GM21381 (cell line): Measurements from ENCODE around the gene SYNPR.
"Not testable (repeated sequence)": the region's sequence is repeated elsewhere in the genome, so short reads cannot be mapped to it uniquely, and the experiment has no call there.

Experiments
- ATAC-seq: cut with Tn5 transposase; IDR thresholded peaks from one replicate; pipeline ENCODE4 v1.9.1; 2021; ENCODE audit warnings: mild to moderate bottlenecking, moderate library complexity; ENCODE audit not compliant: unreplicated experiment

SYNPR gene

DNA sequence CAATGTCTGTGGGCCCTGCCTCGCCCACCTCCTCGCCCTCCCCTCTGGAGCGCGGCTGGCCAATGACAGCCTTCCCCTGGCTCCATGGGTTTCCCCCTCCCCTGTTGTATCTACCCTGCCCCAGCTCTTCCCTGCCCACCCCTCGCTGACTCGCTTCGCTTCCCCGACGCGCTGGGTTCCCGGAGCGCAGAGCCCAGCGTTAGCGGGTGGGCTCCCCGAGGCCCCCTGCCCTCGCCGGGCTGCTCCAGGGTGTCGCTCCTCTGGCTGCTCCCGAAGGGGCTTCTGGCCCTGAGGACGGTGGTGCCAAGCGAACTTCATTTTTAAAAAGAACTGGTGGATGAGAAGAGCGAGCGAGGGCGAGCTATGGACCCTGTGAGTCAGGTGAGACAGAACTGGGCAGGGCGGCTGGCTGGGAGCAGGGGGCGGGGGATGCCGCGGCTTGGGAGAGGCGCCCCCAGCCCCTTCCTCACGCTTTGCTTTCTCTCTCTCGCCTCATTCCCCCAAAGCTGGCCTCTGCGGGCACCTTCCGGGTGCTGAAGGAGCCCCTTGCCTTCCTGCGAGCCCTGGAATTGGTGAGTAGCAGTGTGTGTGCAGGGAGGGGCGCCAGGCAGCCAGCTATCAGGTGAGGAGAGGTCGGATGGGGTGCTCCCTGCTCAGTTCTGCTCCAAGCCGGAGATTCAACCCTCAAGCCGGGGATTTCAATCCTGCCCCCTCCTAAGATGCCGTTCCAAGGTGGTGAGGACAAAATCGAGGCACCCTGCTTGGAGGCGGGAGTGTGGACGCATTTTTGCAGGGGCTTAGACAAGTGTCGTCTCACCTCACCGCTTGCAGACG, at the start of gene SYNPR:
Gene SYNPR, plus strand, starts transcription at position 138 of the 834 bp plus-strand sequence.
- no peak for ATAC-seq

DNA sequence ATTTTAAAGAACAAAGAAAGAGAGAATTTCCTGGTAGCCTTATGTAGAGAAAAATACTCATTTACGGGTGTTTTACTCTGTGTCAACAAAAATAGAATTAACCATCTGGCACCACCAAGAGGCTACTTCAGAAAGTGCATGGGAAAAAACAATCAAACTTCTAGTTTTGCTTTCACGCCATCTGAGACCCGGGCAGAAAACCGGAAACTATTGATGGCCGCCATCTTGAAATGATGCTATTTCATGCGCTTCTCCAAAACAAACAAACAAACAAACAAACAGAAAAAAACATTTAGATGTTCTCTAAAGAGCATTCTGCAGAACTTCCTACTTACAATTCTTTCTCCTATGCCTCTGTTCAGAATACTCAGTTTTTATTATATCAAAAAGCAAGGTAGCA, 49.4 kb upstream of the SYNPR start:
- ATAC-seq, result peak; percentile 69

DNA sequence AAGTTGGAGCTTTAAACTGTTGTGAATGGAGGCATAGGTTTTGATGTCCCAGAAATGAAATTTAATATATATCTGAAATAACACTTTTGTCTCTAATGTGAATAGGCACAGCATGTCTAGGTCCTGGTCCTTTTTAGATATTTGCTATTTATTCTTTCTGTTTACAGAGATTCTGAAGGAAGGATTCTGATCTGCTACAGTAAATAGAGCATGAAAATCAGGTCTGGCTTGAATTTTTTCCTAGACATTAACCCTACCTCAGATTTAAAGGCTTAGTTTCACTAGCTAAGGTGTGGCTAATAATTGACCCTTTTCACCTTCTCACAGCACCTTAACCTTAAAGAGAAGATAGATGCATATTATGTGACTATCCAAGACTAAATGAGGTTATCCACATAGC, 48.0 kb upstream of the SYNPR start:
- no peak for ATAC-seq

DNA sequence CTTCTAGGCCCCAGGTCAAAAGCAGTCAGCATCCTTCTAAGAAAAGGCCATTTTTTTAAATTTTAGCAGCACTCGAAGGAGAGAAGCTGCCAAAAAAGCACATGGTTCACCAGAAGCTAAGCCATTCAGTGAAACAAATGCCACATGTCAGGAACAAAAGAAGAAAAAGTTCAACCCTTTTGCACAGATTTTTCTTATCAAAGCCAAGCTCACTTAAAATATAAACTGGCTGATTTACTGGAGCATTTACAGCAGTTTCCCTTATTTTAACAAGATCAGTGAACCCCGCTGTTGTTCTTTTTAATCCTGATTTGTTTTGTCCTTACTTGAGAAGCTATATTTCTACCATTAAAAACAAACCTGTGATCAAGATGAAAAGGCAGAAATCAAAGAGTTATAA, 46.5 kb upstream of the SYNPR start:
- ATAC-seq, result no peak

DNA sequence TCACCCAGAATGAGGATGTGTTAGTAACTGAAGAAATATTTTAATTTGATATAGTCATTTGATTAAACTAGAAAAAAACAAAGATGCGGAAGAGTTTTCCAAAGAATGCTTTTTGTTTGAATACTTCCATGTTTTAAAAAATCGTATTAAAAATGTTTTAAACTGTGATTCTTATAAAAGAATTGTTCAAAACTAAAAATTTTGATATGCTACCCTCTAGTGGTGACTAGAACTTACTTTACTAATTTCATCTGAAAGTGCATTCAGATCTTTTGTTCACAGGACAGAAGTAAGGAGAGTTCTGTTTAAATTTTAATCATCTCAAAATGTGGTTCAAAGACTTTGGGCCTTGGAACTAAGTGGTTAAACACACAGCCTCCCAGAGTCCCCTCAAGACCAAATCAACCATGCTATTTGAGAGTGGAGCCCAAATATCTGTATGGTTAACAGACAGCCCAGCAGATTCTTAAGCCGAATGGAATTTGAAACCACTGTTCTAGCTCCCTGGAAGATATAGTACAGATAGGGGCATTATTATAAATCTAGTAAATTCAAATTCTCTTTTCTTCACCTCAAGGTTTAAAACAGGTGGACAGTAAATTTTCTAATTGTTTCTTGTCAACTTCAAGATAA, 45.2 kb upstream of the SYNPR start:
- no peak for ATAC-seq

DNA sequence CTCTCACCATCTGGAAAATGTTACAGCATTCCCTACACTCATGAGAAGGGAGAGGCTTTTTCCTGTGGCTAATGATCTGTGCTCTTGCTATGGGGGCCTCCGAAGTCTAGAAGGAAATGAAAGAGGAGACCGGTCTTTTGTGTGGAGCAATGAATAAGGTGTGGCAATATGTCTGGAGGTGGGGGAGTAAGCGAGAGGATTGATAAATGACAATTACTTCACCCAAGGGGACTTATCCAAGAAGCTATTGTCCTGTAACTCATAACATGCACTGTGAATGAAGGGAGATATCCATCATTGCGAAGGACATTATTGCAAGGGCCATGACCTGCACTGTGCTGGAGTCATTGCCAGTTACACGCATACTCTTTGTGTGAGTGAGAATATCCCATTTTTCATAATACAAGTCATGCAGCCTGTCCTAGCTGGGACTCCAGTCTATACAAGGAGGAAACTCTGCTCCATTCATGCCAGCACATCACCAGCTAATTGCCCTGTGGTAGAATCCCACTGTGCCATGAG, 37.7 kb upstream of the SYNPR start:
- no peak for ATAC-seq

DNA sequence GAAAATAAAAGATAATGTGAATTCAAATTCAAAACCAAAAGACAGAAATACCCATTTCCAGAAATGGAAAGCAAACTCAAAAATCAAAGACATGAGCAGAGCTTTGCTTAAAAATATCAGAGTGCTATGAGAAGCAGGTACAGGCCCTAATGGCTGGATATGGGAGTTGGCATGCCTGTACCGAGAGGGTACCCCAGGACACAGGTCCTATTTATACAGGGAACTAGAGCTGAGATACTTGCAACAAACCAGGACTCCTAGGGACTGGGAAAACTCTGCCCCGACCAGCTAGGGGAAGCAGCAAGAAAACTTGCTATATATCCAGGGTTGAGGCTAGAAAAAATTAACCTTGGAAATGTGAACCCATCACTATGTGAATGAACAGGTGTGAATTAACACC, 36.0 kb upstream of the SYNPR start:
- no peak for ATAC-seq

DNA sequence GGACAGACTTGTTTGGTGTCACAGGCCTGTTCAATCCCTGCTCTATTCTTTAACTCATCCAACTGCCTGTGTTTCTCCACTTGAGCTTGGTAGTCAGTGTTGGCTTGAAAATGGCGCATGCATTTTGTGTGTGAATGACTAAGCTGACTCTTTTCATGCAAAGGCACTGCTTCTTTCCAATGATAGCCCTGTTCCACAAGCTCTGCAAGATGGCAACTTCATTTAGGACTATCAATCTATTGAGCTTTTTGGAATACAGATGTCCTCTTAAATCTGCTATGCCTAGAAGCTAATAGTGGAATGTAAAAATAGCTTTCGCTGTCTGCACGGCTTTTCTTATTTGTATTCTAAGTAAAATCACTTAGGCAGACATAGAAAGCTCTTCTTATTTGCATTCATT, 33.6 kb upstream of the SYNPR start:
- ATAC-seq, result no peak

DNA sequence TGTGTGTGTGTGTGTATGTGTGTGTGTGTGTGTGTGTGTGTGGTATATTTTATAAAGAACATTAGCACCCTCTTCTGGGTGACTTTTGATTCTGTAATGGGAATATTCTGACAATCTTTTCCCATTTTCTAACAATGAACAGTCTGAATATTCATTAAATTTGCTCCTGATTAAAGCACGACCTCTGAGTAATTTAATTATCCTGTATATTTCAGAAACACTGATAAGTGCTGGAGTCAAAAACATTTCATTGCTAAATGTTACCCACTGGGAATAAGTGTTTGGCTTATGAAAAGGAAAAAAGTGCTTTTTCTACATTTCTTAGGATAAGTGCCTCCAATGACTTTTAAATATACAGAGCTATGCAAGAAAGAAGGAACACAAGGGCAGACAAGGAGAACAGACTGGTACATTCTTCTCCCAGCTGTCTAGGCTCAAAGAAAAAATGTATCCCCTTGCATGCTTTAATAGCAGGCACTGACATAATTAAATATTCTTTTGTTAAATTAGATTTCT, 32.3 kb upstream of the SYNPR start:
- no peak for ATAC-seq

DNA sequence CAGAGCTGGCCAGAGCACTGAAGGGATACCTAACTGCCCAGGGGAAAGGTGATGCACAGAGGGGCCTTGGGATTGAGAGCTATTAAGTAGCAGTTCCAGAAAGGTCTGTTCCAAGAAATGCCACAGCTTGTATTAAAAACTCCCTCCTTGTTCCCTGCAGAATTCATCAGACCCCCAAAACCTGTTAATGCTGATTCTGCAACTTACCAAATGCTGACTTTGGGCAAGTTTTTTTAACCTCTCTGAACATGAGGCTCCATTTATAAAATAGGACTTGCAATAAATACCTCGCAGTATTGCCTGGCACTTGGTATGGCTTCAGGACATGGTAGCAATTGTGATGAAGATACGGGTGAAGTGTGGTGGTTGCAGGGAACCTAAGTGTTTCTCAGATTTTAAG, 30.1 kb upstream of the SYNPR start:
- no peak for ATAC-seq

DNA sequence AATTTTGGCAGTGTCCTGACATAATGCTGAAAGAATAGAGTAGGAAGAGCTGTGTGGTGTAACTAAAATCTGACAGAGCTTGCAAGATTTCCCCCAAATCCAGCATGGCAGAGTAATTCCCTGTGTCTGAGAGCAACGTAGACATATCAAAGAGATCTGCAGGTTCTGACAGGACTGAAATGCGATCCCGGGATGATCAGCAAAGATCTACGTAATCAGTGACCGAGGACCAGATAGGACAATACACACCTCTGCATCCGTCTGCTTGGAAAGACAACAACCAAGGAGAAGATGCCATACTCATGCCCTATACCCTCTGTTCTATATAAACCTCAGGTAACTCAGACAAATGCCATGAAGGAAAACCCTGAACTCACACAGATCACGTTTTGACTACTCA, 26.6 kb upstream of the SYNPR start:
- ATAC-seq, result no peak

DNA sequence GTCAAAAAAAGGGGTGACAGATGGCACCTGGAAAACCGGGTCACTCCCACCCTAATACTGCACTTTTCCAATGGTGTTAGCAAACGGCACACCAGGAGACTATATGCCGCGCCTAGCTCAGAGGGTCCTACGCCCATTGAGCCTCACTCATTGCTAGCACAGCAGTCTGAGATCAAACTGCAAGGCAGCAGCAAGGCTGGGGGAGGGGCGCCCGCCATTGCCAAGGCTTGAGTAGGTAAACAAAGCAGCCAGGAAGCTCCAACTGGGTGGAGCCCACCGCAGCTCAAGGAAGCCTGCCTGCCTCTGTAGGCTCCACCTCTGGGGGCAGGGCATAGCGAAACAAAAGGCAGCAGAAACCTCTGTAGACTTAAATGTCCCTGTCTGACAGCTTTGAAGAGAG, 22.3 kb upstream of the SYNPR start:
- not testable (repeated sequence) for ATAC-seq

DNA sequence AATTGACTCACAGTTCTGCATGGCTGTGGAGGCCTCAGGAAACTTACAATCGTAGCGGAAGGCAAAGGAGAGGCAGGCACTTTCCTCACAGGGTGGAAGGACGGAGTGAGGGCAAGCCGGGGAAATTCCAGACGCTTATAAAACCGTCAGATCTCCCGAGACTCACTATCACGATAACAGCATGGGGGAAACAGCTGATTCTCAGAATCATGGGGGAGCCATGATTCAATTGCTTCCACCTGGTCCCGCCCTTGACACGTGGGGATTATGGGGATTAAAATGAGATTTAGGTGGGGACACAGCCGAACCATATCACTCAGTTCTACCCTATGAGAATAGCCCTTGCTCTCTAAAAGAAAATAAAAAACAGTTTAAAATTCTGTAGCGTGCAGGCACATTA, 13.4 kb upstream of the SYNPR start:
- ATAC-seq, result no peak

DNA sequence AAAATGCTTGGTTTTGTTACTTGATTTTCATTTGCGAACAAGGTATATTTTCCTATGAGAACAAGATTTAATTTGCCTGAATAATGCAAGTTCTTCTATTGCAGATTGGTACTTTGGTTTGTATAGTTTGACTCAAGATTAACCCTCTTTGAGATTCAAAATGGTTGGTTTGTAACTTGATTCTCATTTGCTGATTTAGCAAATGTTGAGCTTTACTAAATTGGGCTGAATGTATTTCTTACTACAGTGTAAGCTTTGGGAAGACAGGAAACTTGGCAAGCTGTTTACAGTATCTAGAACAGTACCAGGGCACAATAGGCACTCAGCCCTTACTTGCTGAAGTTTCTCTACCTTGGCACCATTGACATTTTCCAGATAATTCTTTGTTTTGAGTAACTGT, 3.7 kb upstream of the SYNPR start:
- ATAC-seq, result no peak

DNA sequence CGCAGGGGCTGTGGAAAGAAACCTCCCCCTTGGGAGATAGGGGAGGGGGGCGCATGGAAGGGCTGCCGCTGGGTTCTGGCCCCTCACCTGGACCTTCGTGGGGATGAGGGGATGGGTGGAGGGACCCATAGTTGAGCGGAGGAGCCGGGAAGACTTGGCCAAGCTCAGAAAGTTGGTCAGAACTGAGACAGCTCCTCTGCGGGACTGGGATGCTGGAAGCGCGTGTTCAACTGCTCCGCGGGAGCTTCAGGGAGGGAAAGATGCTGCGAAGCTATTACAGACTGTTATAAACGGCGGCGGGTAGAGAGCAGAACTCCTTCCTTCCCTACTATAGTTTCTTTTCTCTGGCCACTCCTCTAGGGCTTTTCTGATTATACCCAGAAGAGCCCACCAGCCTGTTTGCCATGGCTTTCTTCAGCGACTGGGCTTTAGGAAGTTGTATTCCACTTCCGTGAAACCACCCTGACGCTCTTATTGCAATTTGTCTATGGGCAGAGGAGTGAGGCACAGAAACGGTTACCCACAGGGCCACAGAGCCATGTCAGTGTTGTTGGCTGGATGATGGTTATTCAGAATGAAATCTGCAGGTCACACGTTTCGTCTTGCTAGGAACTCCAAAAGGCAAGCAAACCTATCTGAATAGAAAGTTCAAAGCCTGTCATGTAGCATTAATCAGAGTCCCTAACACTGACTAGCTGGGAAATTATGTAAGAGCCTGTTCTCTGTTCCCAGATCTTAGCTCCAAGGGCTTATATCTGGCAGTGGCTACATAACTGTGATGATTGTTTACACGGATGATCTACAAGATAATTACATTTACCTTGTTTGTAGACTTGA, 1.1 kb downstream of the SYNPR start:
- no peak for ATAC-seq

DNA sequence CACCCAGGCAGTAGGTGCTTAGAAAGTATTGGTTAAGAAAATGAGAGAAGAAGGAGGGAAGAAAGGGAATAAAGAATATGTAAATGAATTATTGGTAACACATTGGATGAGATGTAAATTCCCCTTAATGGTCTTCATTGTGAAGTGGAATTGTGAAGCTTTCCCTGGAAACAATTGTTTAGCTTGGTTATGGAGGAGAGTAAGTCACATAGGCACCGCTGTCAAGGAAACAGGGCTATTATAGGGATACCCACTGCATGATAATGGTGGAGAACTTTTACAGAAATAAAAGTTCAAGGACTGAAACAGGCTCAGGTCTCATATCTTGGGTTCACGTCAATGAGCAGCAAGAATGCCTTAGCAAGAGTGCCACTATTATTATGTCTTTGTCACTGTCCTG, 9.5 kb downstream of the SYNPR start:
- ATAC-seq, result no peak

DNA sequence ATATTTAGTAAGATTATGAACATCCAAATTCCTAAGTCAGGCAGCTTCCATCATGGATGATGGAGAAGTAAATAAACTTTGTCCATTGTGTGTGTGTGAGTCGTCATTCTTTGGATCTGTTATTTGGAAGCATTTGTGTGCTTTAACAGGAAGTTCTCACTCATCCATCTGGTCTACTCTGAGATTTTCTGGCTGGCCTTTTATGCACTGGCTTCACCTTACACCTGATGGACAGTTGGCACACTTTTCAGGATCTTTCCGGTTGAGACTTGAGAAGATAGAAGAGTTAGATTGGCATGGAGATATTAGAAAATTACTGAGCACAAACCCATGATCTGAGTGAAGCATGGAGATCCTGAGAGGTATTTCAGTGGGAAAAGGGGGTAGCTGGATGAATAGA, 12.6 kb downstream of the SYNPR start:
- ATAC-seq, result no peak

DNA sequence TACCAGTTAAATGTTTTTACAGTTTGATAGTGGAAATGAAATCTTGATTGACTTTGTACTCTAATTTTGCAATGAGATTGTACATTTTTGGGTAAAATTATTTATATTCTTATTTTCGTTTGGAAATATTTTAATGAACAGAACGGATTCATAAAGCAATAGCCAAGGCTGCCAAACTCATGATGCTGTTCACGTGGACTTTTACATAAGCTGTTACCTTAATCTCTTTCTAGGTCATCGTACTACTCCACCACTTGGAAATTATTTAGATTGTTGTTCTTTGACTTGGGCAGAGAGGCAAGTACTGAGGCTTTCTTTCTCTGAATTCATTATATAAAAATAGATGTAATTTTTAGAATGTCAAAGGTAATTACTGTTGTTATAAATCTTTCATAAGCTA, 16.2 kb downstream of the SYNPR start:
- no peak for ATAC-seq

DNA sequence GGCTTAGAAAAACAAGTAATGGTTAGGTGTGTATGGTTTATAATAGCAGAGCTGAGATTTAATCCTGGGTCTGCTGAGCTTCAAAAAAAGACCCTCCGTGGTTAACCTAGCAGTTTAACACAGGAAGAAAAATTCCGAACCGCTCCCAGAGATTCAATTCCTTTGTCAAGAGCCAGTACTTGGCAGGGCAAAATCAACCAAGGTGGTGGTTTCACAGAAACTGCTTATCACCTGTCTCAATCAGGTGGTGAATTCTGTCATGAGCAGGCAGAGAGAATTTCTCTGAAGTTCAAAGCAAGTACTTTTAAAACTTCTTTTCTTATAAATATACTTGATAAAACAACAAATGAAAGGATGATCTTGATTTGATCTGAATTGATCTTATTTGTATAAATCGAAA, 17.2 kb downstream of the SYNPR start:
- ATAC-seq, result no peak

DNA sequence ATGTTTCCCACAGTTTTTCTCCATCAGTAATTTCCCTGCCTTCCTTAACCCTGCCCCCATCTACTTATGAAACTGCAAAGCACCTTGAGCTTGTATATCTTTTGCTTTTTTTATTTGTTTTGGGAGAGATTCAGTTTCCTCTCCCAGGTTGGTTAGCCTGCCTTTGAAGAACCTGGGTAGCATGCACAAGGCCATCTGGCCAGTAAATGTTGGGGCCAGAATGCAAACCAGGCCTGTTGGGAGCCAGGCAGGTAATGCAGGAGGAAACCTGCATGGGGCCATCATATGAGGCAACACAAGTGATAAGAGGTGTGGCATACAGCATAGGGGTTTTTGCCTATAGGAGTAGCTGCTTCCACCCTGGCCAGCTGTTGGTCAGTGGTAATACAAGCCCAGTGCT, 17.7 kb downstream of the SYNPR start:
- ATAC-seq, result no peak

DNA sequence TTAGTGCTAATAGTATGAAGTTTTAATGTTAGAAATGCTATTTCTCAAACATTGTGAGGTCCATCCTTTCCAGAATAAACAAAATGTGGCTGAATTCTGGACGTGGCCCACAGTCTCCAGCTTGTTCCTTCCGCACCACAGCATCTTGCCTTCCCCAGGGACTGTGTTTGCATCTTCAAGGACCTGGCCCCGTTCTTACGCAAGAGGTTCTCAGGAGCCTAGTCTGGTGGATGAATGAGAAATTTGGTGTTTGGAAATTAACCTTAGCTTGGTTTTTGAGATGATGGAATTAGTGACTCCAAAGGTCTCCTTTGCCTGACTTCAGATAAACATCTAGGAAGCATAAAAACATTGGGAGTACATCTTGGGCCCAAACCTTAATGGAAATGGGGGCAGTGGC, 18.1 kb downstream of the SYNPR start:
- no peak for ATAC-seq
